K562 (cell line): ENCODE results near the gene IKBKE. TPM values are rescaled to one million over a fixed set of nuclear protein-coding genes. Genes with fewer than 3 reads are reported as not detected.

Source experiments
- ATAC-seq: fragments of 200-7000 bp; cut with Tn5 transposase; 3 replicates; pipeline ENCODE4 v1.9.1; 2020; ENCODE audit warnings: moderate library complexity
- BruUV-seq: library from RNA; stranded (reverse); fragments of 400-500 nt; replicated peaks from 2 replicates; lab custom pipeline; 2021; lab: Mats Ljungman, UMichigan
- CTCF ChIA-PET: fragments of 300-600 bp; formaldehyde crosslinking; extraction: SDS; loops from one replicate; lab custom pipeline; 2021; ENCODE audit warnings: low intra/inter-chr PET ratio; lab: Yijun Ruan, JAX
- POLR2A ChIA-PET: fragments of 300-600, 350-650 bp; sonication (Branson Sonifier 250); formaldehyde crosslinking; extraction: SDS; loops from one replicate; lab custom pipeline; 2021; ENCODE audit warnings: antibody characterized with exemption, inconsistent platforms; lab: Yijun Ruan, JAX
- DNase-seq, 4 experiments: peaks; one replicate each; pipeline versions ENCODE4 v3.0.0 to v3.0.0-alpha.2; 2011 to 2018; ENCODE audit warnings: low spot score in 3 of 4, mixed read lengths in 3 of 4; ENCODE audit errors: extremely low read depth in 1 of 4
- FAIRE-seq: peaks from 2 replicates; lab custom pipeline; 2011; peaks lifted over from hg19 to GRCh38; lab: Jason Lieb, UNC
- H2AFZ ChIP-seq: 2 replicates; pipeline ENCODE4 v1.6.0; 2011; ENCODE audit warnings: low read depth, low read length, control low read depth, inconsistent platforms
- H3K27ac ChIP-seq: fragments of 200-600 bp; 3 replicates; pipeline ENCODE4 v1.8.0; 2011; ENCODE audit warnings: low read depth, mild to moderate bottlenecking, control low read depth, inconsistent platforms, low read length, moderate library complexity, mixed read lengths; ENCODE audit errors: extremely low read depth
- H3K27me3 ChIP-seq, 2 experiments: fragments of 300-600 bp in 1 of 2; 2 replicates in 1 of 2; 3 replicates in 1 of 2; pipeline versions ENCODE4 v1.6.0 to v1.8.0; 2011; ENCODE audit warnings: inconsistent platforms in 2 of 2, low read length in 2 of 2, mild to moderate bottlenecking in 1 of 2, mixed read lengths in 1 of 2, moderate library complexity in 1 of 2; ENCODE audit not compliant: control insufficient read depth in 2 of 2, insufficient read depth in 2 of 2
- H3K36me3 ChIP-seq: fragments of 300-600 bp; 3 replicates; pipeline ENCODE4 v1.8.0; 2011; ENCODE audit warnings: mild to moderate bottlenecking, low read length, inconsistent platforms; ENCODE audit not compliant: control insufficient read depth, insufficient read depth
- H3K4me1 ChIP-seq, 2 experiments: fragments of 200-600 bp in 1 of 2; replicated peaks in 1 of 2; 2 replicates in 1 of 2; 3 replicates in 1 of 2; pipeline versions ENCODE4 v1.5.1 to v1.8.0; 2011; ENCODE audit warnings: inconsistent platforms in 2 of 2, low read length in 2 of 2, mild to moderate bottlenecking in 1 of 2, mixed read lengths in 1 of 2, moderate library complexity in 1 of 2; ENCODE audit not compliant: control insufficient read depth in 2 of 2, insufficient read depth in 2 of 2
- H3K4me2 ChIP-seq: 2 replicates; pipeline ENCODE4 v1.6.1; 2011; ENCODE audit warnings: low read length, control low read depth, inconsistent platforms, mixed read lengths; ENCODE audit not compliant: insufficient read depth
- H3K4me3 ChIP-seq: fragments of 200-600 bp; sonication (generic), shearing (Covaris generic); 2 replicates; pipeline ENCODE4 v1.5.1; 2016; ENCODE audit warnings: control low read depth, inconsistent platforms
- H3K79me2 ChIP-seq: fragments of 200-600 bp; 3 replicates; pipeline ENCODE4 v1.8.0; 2011; ENCODE audit warnings: low read length, inconsistent platforms; ENCODE audit not compliant: control insufficient read depth, insufficient read depth
- H3K9ac ChIP-seq, 2 experiments: 2 replicates each; pipeline versions ENCODE4 v1.6.0 to v1.6.1; 2011; ENCODE audit warnings: low read depth in 2 of 2, low read length in 2 of 2, control low read depth in 1 of 2, inconsistent platforms in 1 of 2, mild to moderate bottlenecking in 1 of 2, mixed read lengths in 1 of 2; ENCODE audit not compliant: insufficient read depth in 1 of 2
- H3K9me1 ChIP-seq: one replicate; pipeline ENCODE4 v1.6.0; 2011; ENCODE audit warnings: inconsistent platforms, mild to moderate bottlenecking, low read length, moderate library complexity; ENCODE audit not compliant: control insufficient read depth, insufficient read depth
- H3K9me3 ChIP-seq: replicated peaks from 2 replicates; pipeline ENCODE4 v1.5.1; 2011; ENCODE audit warnings: low read depth, low read length, inconsistent platforms; ENCODE audit not compliant: control insufficient read depth, insufficient read depth
- H4K20me1 ChIP-seq: replicated peaks from 2 replicates; pipeline ENCODE4 v1.6.1; 2011; ENCODE audit warnings: low read length, inconsistent platforms, mixed read lengths; ENCODE audit not compliant: control insufficient read depth, insufficient read depth
- ARNT ChIP-seq, 2 experiments: fragments of 450-650 bp; IDR thresholded peaks; 2 replicates each; pipeline ENCODE4 v1.6.1; 2016; ENCODE audit warnings: mild to moderate bottlenecking in 1 of 2
- ATF6 ChIP-seq: sonication (generic); formaldehyde crosslinking; IDR thresholded peaks from 2 replicates; pipeline ENCODE4 v1.4.0; 2020; ENCODE audit warnings: mild to moderate bottlenecking, missing genetic modification reagents
- PATZ1 ChIP-seq: fragments of 250-450 bp; sonication (Bioruptor Pico); IDR thresholded peaks from 2 replicates; pipeline ENCODE4 v1.5.0; 2020; ENCODE audit warnings: mild to moderate bottlenecking, borderline replicate concordance
- TCF3 ChIP-seq: sonication (generic); formaldehyde crosslinking; IDR thresholded peaks from 2 replicates; pipeline ENCODE4 v1.4.0; 2020; ENCODE audit warnings: mild to moderate bottlenecking, missing genetic modification reagents
- TCF7L2 ChIP-seq: fragments of 150-350 bp; IDR thresholded peaks from 2 replicates; pipeline ENCODE4 v1.6.1; 2016; ENCODE audit warnings: low read depth, mild to moderate bottlenecking, low read length, moderate library complexity
- ZFPM2 ChIP-seq: fragments of 250-450 bp; sonication (Bioruptor Pico); IDR thresholded peaks from 2 replicates; pipeline ENCODE4 v1.5.1; 2022; ENCODE audit warnings: mild to moderate bottlenecking
- ZNF785 ChIP-seq: fragments of 250-450 bp; sonication (Bioruptor Pico); IDR thresholded peaks from 2 replicates; pipeline ENCODE4 v1.4.0; 2020; ENCODE audit warnings: mild to moderate bottlenecking
- ZSCAN32 ChIP-seq: fragments of 450-650 bp; formaldehyde crosslinking; IDR thresholded peaks from 2 replicates; pipeline ENCODE4 v1.4.0; 2020; ENCODE audit warnings: mild to moderate bottlenecking, moderate library complexity
- WGBS: fragments of 100-300 bp; shearing (Covaris generic); methylation state at CpG from one replicate; pipeline ENCODE4 v1.1.6; 2016; ENCODE audit warnings: low coverage, mixed read lengths; ENCODE audit not compliant: insufficient coverage; ENCODE audit errors: missing lambda C conversion rate; 5-methylcytosine and 5-hydroxymethylcytosine counted together
- in situ Hi-C: fragments of 300-500 bp; cut with MboI; formaldehyde crosslinking; loops from 4 replicates; pipeline ENCODE4 v1.15.0; 2018; ENCODE audit warnings: inconsistent platforms, mixed read lengths
- intact Hi-C: fragments of 100-400 bp; cut with micrococcal nuclease; formaldehyde crosslinking; loops from 2 replicates; pipeline ENCODE4 v1.14.2; 2022
- polyA plus RNA-seq, 8 experiments: library from polyadenylated mRNA; depleted of rRNA in 4 of 8; stranded (reverse) in 5 of 8; unstranded in 3 of 8; fragments of >200 nt; fragmentation: Nextera tagmentation in 2 of 8; fragmentation: Illumina TruSeq in 1 of 8; extraction: Ambion mirVana in 2 of 8; extraction: Trizol in 1 of 8; gene quantifications; 2 replicates each; pipeline versions ENCODE4 v1.2.1 to v1.2.3, GENCODE V29; 2011 to 2014; ENCODE audit warnings: inconsistent platforms in 1 of 8, missing spikeins in 1 of 8
- total RNA-seq, 7 experiments: library from RNA; depleted of rRNA in 6 of 7; stranded (reverse); fragments of >200 nt in 6 of 7; fragmentation: Illumina TruSeq in 2 of 7; extraction: Trizol in 2 of 7; gene quantifications; 2 replicates each; pipeline versions ENCODE4 v1.2.1 to v1.2.3, GENCODE V29; 2011 to 2021; ENCODE audit warnings: low replicate concordance in 1 of 7

The IKBKE gene
- total and polyA plus RNA-seq, 9 of the 15 experiments (the other 6 are each of a cell fraction or from before 2014, with no cell fraction given): 2.3 to 9.0 (median 4.8) TPM

- ChIA-PET POLR2A (interaction anchor here (1.1 to 1.5 kb wide), 3 partner anchors 9 to 31 kb away, joined by 3 to 6 read pairs (median 3); no protein-coding TSS in a partner anchor), CTCF (no interaction called here)
- BruUV-seq: no TSS peak
- no peak overlapping the region for H2AFZ ChIP-seq
- no peak for DNase-seq
- in situ Hi-C loops: no loop called here
- no peak overlapping the region for H3K9ac ChIP-seq
- no peak overlapping the region for H3K27ac ChIP-seq
- FAIRE-seq: no peak
- 10% methylated on average over 4 of the region's 4 CpGs for WGBS
- H3K9me3 ChIP-seq: no peaks in the 10 kb centered on the region
- H3K27me3 ChIP-seq: peaks cover 5 to 34% of the 10 kb centered on the region in 2 experiments; a peak in 4 of 5 replicates
- H3K9me1 ChIP-seq: no peaks in the 10 kb centered on the region
- no peak for ATAC-seq
- H4K20me1 ChIP-seq: no peaks in the 10 kb centered on the region
- no peaks in the 10 kb centered on the region for H3K4me1 ChIP-seq
- no peaks in the 10 kb centered on the region for H3K36me3 ChIP-seq
- no peaks in the 10 kb centered on the region for H3K79me2 ChIP-seq
- no peak overlapping the region for H3K4me2 ChIP-seq
- H3K4me3 ChIP-seq: no peak overlapping the region
- intact Hi-C loops: no loop called here
- TF ChIP-seq ZSCAN32 (no peak), ZNF785 (no peak), ARNT (IDR thresholded peaks at IDR 0.05) (no peak), TCF7L2 (no peak), ZFPM2 (no peak), ATF6 (no peak), PATZ1 (CRISPR knock-in tag) (no peak), TCF3 (CRISPR knock-in tag) (no peak)
Observed at GRCh38 chr1:206537141-206537540, 66.9 kb downstream of the IKBKE start.
